Activated T-cell treated with anti-CD3 and anti-CD28 coated beads for 1 hour (primary cell): ENCODE data around the gene SRP54.
"Not testable (repeated sequence)": the region's sequence is repeated elsewhere in the genome, so short reads cannot be mapped to it uniquely, and the experiment has no call there.

Source experiments
- DNase-seq: peaks from one replicate; pipeline ENCODE4 v3.0.0-alpha.2; 2020; ENCODE audit warnings: low read depth

Gene SRP54

DNA sequence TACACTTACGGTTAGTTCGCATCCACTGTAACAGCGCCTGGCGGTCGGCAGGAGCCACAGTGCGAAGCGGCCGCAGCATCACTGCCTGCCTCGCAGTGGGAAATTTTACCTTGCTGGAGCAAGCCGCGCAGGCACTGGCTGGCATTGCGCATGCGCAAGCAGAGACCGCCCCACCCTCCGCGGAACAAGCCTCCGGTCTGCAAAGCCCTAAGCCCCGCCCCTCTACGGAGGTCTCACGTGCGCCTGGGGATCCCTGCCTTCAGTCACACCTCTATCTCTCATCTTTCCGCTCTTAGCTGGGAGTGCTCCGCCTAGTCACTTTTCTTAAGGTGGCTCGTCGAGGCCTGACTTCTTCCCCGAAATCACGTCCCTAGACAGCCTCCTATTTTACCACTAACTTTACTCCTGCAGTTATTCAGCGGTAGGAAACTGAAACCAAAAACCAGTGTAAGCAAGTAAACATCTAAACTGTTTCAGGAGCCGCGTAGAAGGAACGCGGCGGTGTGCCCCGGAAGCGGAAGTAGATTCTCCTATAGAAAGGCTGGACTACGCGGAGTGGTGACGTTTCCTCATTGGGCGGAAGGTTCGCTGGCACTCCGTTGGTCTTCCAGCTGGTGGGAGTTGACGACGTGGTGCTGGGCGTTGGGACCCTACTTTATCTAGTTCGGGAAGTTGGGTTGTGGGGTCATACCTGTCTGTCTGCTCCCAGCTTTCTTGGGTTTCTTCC lies at the start of gene SRP54:
Gene SRP54 (plus strand): TSS at position 572 of the 727 bp plus-strand sequence. CDS start 13,718 bp downstream, outside the sequence.
- DNase-seq, result peak; percentile 99

DNA sequence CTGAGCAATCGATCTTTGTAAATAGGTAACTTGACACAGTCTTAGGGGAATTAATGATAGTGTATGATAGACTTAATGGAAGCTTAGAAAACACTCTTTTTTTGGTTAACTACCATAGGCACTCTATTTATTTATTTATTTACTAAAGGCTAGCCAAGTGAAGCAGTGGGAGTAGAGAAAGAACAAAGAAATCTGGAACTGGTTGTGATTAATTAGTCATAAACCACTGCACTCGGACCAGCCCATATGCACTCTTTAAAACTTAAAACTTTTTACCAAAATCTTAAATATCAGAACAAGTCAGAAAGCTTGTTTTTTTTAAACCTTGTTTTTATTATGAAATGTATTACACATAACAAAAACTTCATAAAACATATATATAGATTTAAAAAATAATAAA lies 49.5 kb upstream of the SRP54 start:
- no peak for DNase-seq

DNA sequence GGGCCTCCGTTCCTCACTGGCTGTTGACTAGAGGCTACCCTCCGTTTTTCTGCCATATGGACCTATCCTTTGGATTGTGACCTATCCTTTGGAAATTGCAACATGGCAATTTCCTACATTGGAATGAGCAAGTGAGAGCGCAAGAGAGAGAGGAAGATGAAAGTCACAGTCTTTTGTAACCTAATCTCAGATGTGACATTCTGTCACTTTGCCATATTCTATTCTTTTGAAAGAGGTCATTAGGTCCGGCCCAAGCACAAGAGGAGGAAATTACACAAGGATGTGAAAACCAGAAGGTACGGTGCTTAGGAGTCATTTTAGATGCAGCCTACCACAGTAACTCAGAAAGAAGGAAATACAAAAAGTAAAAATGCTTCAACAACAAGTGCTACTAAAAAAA lies 47.3 kb upstream of the SRP54 start:
- no peak for DNase-seq

DNA sequence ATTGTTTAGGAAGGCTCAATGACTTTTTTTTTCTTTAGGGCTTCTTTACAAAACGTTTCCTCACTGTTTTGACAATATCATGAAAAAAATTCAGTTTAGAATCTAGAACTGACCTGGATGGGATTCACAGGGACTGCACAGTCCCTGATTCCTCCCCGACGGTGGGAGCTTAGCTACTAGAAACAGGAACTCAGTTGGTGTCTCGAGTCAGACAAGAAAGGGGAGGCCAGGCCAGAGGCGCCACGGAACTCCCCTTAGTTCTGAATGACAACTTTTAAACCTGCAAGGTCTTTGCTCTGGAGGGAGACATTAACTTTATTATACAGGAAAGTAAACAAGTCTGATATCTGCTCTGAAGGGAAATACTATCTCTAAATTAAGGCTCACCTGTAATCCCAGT lies 45.4 kb upstream of the SRP54 start:
- DNase-seq, result no peak

DNA sequence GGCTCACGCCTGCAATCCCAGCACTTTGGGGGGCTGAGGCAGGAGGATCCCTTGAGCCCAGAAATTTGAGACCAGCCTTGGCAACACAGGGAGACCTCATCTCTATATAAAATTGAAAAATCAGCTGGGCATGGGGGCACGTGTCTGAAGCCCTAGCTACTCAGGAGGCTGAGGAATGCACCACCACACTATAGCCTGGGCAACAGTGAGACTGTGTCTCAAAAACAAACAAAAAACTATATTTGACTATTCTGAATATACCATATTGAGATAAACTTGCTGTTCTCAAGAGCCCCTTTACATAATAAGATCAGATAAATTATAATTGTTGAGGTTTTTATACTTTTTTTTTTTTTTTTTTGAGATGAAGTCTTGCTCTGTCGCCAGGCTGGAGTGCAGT lies 44.9 kb upstream of the SRP54 start:
- no peak for DNase-seq

DNA sequence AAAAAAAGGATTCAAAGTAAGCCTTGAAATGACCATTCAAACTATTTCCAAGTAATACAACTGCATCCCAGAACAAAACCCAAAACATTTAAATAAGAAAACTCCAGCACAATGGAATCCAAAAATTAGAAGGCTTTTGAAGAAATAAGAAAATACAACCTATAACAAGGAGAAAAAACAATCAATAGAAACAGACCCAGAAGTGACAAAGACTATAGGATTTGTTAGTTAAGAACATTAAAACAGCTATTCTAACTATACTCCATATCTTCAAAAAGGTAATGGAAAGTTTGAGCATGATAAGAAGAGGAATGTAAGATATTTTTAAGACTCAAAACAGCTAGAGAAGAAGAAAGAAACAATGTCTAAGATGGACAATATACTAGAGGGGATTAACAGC lies 39.3 kb upstream of the SRP54 start:
- no peak for DNase-seq

DNA sequence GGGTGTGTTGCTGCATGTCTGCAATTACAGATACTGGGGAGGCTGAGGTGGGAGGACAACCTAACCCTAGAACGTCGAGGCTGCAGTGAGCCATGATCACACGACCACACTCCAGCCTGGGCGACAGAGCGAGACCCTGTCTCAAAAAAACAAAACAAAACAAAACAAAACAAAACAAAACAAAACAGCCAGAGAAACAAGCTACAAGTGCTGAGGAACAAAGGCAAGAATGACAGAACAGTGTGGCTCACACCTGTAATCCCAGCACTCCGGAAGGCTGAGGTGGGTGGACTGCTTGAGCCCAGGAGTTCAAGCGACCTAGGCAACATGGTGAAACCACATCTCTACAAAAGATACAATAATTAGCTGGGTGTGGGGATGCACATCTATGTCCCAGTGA lies 38.0 kb upstream of the SRP54 start:
- DNase-seq, result no peak

DNA sequence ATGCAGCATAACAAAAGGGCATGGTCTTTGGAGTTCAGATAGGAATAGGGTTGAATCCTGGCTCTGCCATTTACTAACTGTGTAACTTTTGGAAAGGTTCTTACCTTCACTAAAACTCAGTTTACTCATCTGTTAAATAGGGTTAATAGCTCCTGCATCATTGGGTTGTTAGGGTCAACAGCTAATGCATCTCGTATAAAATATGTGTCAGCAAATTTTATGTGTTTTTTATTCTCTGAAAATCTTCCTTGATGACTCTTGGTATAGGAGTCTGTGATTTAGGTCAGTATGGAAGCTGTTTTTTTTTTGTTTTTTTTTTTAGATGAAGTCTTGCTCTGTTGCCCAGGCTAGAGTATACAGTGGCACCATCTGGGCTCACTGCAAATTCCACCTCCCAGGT lies 36.1 kb upstream of the SRP54 start:
- no peak for DNase-seq

DNA sequence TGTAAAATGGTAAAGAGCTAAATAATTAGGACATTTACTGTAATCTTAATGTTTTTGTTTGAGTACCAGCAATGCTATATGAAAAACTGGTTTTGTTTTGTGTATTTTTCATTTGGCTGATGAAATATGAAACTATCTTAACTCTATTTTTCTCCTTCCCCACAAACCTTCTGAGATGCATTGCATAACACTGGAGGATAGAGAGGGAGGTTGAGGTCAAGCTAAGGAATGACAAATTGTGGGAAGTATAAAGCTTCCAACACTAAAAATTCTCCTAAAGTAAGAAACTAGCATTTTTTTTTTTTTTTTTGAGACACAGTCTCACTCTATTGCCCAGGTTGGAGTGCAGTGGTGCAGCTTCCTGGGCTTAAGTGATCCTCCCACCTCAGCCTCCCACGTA lies 31.5 kb upstream of the SRP54 start:
- DNase-seq, result no peak

DNA sequence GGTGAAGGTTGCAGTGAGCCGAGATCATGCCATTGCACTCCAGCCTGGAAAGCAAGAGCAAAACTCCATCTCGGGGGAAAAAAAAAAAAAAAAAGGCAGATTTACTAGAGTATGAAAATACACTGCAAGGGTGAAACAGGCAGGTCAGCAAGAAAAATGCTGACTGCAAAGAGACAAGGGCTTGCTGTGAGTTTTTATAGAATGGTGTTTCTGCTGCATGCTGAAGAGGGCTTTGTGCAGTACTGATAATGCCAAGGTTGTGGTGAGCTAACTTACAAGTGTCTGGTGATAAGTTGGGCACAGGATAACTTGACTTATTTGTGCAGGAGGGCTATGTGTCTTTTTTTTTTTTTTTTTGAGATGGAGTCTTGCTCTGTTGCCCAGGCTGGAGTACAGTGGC lies 25.9 kb upstream of the SRP54 start:
- DNase-seq, result no peak

DNA sequence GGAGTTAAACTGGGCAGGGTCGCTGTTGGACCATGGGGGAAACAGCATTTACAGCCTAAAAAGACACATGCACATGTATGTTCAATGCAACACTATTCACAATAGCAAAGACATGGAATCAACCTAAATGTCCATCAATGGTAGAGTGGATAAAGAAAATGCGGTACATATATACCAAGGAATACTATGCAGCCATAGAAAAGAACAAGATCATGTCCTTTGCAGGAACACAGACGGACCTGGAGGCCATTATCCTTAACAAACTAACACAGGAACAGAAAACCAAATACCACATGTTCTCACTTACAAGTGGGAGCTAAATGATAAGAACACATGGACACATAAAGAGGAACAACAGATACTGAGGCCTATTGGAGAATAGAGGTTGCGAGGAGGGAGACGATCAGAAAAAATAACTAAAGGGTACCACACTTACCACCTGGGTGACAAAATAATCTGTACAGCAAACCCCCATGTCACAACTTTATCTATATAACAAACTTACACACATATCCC lies 25.0 kb upstream of the SRP54 start:
- DNase-seq, result no peak

DNA sequence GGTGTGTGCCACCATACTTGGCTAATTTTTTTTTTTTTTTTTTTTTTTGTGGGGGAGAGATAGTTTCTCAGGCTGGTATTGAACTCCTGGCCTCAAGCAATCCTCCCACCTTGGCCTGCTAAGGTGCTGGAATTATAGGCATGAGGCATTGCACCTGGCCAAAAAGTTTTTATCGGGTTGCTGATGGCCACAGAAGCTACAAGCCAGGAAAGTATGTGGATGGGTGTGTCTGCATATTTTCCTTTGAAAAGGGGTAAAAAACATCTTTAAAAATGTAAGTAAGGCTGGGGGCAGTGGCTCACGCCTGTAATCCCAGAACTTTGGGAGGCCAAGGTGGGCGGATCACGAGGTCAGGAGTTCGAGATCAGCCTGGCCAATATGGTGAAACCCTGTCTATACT lies 20.7 kb upstream of the SRP54 start:
- DNase-seq, result not testable (repeated sequence)

DNA sequence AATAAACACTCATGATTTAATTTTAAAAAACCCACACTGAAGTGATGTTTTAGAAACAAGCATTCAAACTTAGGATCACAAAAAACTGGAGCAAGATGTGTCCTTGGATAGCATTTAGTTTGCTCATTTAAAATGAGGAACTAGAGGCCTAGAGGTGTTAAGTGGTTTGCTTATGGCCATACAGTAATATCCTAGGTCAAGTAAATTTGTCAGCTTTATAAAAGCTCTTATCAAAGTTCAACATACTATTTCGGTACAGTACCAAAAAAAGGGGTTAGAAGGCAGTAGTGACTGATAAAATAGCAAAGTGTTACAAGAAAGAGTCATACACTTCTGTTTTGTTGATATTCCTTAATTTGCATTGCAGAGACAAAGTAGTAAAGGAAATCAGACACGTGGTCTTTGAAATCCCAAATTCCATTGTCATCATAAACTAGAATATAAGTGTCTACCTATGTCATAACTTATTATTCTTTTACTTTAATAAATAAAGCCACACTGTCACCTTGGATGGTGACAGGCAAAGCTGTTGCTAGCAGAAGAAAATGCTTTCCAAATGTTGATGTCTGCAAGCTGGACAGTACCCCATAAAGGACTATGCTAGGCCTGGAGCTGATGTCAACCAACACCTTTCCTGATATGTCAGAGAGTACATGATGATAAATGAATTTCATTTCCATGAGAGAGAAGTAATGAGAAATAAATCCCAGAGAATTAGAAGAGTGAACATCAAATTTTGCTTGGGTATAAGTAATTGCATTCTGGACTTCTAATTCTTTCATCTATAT lies 17.6 kb upstream of the SRP54 start:
- no peak for DNase-seq

DNA sequence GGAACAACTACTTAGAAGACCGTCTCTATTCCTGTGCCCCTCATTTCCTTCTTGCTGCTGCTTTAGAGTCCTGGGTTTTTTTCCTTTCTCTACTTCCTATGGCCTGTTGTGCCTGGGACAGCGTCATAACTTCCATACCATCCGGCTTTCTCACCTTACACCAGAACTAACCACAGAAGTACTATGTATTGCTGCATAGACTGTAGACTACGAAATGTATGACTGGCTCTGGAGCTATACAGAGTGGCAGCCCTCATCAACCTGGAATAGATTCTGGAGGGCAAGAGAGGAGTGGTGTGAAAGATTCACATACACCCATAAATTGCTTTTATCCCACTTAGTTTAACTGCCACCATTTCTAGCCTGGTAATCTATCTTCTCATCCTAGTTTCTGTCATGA lies 16.9 kb upstream of the SRP54 start:
- no peak for DNase-seq

DNA sequence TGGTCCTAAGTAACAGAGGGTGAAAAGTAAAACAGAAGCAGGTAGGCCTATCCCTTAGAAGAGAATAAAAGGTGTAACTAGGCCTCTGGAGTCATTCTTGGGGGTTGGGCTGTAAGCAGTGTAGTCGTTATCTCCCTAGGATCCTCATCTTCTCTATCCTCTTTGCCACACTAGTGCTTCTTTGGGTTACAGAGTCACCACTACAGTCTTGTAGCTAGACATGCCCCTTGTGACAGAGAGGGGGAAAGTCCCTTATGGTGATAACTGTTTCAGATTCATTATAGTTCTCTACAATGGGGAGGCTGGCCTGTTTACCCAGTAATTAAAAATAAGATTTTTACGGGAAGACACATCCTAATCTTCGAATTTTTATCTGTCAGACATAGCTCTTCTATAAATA lies 16.4 kb upstream of the SRP54 start:
- no peak for DNase-seq

DNA sequence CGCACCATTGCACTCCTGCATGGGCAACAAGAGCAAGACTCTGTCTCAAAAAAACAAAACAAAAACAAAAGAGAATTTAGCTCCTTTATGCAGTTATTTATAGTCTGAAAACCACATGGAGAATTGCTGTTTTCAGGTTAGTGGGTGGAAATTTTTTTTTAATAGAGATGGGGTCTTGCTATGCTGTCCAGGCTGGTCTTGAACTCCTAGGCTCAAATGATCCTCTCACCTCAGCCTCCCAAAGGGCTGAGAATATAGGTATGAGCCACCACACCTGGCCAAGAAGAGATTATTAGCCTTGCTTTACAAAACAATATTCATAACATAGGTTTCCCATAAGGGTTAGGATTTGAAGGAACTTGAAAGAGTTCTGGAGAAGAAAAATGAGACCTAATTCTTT lies 12.1 kb upstream of the SRP54 start:
- no peak for DNase-seq

DNA sequence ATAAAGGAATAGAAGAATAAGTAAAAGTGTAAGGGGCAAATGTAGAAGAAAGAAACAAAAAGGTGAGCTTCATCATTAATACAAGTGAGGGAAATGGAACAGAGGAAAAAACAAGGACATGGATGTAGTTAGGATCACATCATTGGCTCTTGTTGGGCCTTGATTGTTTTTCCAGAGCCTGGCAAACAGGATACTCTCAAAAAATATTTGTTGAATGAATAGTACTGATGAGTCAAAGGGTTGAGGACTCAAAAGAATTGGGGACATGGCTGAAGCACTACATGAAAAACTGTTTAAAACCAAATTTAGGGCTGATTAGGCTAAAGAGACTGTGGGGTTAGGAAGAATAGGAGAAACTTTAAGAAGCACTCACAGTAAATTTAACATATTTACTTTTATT lies 11.4 kb upstream of the SRP54 start:
- DNase-seq, result no peak

DNA sequence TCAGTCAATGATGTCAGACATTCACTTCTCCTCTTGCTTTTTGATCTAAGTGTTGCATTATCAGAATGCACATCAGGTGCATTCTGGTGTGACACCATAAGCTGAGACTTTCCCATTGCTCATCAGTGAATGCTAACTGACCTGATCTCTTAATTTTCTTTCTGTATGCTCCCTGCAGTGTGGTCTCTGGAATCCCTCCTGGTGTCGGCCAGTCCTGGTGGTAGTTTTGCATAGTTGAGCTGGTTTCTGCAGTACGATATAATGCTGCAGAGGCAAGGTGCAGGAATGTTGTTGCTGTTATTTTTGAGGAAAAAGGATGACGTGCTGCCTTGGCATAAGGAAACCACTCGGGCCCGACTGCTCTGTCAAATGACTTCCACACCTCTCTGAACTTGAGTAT lies 11.0 kb upstream of the SRP54 start:
- DNase-seq, result no peak

DNA sequence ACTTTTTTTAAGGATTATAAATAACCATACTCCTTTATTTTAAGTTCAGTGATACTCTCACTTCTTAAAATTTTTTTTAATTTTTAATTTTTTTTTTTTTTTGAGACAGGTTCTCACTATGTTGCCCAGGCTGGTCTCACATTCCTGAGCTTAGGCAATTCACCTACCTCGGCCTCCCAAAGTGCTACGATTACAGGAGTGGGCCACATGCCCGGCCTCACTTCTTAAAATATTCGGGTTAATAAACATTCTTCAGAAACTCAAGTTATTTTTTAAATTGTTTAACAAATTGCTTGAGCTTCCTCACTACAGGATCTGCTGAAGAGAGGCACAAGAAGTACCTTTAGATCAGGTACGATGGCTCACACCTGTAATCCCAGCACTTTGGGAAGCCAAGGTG lies 4.3 kb upstream of the SRP54 start:
- no peak for DNase-seq

DNA sequence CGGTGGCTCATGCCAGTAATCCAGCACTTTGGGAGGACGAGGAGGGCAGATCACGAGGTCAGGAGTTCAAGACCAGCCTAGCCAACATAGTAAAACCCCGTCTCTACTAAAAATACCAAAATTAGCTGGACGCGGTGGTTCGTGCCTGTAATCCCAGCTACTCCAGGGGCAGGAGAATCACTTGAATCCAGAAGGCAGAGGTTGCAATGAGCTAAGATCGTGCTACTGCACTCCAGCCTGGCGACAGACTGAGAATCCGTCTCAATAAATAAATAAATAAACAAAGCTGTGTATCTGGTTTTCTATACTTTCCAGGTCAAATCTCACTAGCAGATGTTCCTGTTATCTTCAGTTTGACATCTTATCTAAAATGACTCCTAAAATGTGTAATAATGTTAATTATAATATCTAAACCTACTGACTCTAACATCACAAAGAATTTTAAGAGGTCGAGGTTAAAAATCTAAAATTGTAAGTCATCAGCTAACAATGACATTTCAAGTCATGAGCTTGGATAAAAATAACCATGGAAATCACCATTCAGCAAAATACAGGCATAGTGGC lies 2.4 kb upstream of the SRP54 start:
- DNase-seq, result no peak

DNA sequence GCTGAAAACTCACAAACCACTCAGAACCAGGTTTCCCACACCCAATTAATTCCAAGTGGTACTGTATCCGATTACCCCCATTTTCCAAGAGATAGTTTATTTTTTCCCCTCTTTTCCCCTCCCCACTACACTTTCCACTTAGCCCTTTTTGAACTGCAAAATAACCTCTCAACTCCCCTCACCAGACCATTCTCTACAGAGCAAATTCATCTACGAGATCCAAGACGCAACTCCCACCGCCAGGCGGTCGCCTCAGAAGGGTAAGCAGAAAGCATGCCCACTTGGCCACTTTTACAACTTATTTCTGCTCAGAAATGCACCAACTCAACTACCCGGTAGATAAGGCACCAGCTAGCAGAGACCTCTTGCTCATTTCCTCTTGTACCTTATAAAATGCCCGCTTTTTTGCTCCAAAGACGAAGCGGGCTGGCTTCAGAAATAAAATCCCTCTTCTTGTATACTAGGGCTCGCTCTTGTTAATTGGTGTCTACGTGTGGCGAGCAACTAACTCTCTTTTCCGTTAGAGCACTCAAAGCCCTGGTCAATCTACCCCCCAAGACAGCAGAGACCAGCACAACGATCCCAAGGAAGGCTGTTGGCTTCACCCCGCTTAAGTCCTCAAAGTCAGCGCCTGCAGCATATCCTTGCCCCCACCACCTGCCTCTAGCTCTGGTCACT lies 910 bp upstream of the SRP54 start:
- peak; percentile 21 for DNase-seq

DNA sequence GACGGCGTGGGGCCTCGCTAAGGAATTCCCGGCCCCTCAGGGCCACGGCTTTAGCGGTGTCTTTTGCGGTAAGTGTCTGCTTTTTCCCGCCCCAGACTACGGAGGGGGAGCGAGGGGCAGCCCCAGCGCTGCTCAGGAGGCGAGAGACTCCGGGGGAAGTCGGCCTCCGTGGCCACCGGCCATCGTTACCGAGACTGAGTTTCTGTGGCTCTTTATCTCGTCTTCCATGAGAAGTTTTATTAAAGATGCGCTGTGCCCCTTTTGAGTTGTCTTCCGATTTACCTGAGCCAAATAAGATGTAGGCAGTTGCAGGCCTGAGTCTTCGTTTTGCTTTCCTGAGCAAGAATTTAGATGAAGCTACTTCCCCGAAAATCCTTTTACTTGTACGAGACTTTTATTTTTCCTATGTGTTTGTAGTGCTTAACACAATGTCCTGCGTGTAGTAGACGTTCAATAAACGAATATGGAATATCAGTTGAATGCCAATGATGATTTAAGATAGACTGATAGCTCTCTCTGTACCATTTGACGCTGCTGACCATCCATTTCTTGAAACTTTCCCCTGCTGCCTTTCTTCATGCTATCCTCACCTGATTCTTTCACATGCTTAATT lies 462 bp downstream of the SRP54 start:
- no peak for DNase-seq
